Ramos (cell line): Measurements from ENCODE around the gene EVL.

Source experiments
- in situ Hi-C: fragments of 300-500 bp; cut with MboI; formaldehyde crosslinking; loops from one replicate; pipeline ENCODE4 v1.14.3; 2022; ENCODE audit warnings: low sequenced_read_pairs; ENCODE audit not compliant: unreplicated experiment

Gene EVL

GRCh38 chr14:100121643-100122480 lies 56.6 kb downstream of the EVL start:
- in situ Hi-C loops = no loop called here

GRCh38 chr14:100122481-100123223 lies 57.4 kb downstream of the EVL start:
- in situ Hi-C loops = no loop called here

GRCh38 chr14:100123618-100124017 lies 58.4 kb downstream of the EVL start:
- in situ Hi-C loops = no loop called here

- in situ Hi-C loops = no loop called here
These were observed 59.4 kb downstream of the EVL start for GRCh38 chr14:100124551-100125088.

- in situ Hi-C loops = no loop called here
These were observed 61.2 kb downstream of the EVL start for GRCh38 chr14:100126401-100126800.

GRCh38 chr14:100127853-100128455 lies 62.7 kb downstream of the EVL start:
- in situ Hi-C loops = no loop called here

- in situ Hi-C loops = no loop called here
These were observed 63.5 kb downstream of the EVL start for GRCh38 chr14:100128688-100129087.

- in situ Hi-C loops = no loop called here
These were observed 64.0 kb downstream of the EVL start for GRCh38 chr14:100129161-100129589.

GRCh38 chr14:100130521-100130920 lies 65.3 kb downstream of the EVL start:
- in situ Hi-C loops = no loop called here

- in situ Hi-C loops = no loop called here
These were observed 66.0 kb downstream of the EVL start for GRCh38 chr14:100131181-100131580.

- in situ Hi-C loops = no loop called here
These were observed 67.1 kb downstream of the EVL start for GRCh38 chr14:100132161-100132902.

- in situ Hi-C loops = no loop called here
These were observed 67.8 kb downstream of the EVL start for GRCh38 chr14:100132903-100133510.

- in situ Hi-C loops = no loop called here
These were observed 69.4 kb downstream of the EVL start for GRCh38 chr14:100134586-100134985.

GRCh38 chr14:100135073-100135472 lies 69.9 kb downstream of the EVL start:
- in situ Hi-C loops = no loop called here

GRCh38 chr14:100135784-100136183 lies 70.6 kb downstream of the EVL start:
- in situ Hi-C loops = no loop called here

- in situ Hi-C loops = no loop called here
These were observed 72.0 kb downstream of the EVL start for GRCh38 chr14:100137173-100137572.

- in situ Hi-C loops = no loop called here
These were observed 73.0 kb downstream of the EVL start for GRCh38 chr14:100138082-100138787.

GRCh38 chr14:100138955-100139354 lies 73.7 kb downstream of the EVL start:
- in situ Hi-C loops = no loop called here

- in situ Hi-C loops = no loop called here
These were observed 75.3 kb downstream of the EVL start for GRCh38 chr14:100140452-100141078.
